ENCODE data around the gene TOX3. TPM values are rescaled to one million over a fixed set of nuclear protein-coding genes. Genes with fewer than 3 reads are reported as not detected.

Gene TOX3
- polyA plus RNA-seq, 1 of the 3 experiments (the other 2 are of a cell fraction): not detected

DNA sequence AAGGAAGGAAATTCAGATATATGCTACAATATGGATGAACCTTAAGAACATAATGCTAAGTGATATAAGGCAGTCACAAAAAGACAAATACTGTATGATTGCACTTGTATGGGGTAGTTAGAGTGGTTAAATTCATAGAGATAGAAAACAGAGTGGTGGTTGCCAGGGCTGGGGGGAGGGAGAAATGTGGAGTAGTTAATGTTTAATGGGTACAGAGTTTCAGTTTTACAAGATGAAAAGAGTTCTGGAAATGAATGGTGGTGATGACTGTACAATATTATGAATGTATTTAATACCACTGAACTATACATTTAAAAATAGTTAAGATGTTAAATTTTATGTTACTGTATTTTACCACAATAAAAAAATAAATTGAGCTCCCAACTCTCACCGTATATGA is 157.9 kb downstream of the TOX3 start:
- WGBS (ENCODE audit: low lambda C conversion rate): 7% methylated on average over 1 of the region's 1 CpG
- H3K4me3 ChIP-seq (ENCODE audit: low read depth in 2 of 2, low read length in 1 of 2): no peak overlapping the region
- CTCF ChIA-PET: no interaction called here

More for the DNA sequence above, 157.9 kb downstream of the TOX3 start:
- Histone ChIP-seq H3K27me3 (ENCODE audit: insufficient read depth) (no peaks in the 10 kb centered on the region), H2AFZ (ENCODE audit: low read depth) (no peak overlapping the region), H3K4me1 (ENCODE audit: control insufficient read depth in 1 of 2, insufficient read depth in 2 of 2, low read depth in 1 of 2, low read length in 1 of 2) (no peaks in the 10 kb centered on the region), H3F3A (replicated peaks; ENCODE audit: insufficient read depth) (no peaks in the 10 kb centered on the region), H3K27ac (ENCODE audit: low read depth in 2 of 2, low read length in 1 of 2) (no peak overlapping the region), H3K9me2 (no peaks in the 10 kb centered on the region), H4K20me1 (ENCODE audit: insufficient read depth) (no peaks in the 10 kb centered on the region), H3K79me2 (ENCODE audit: insufficient read depth) (no peaks in the 10 kb centered on the region), H3K9me3 (no peaks in the 10 kb centered on the region), H3K9ac (no peak overlapping the region), H3K4me2 (no peak overlapping the region), H3K36me3 (replicated peaks in 1 of 2; ENCODE audit: control insufficient read depth in 1 of 2, insufficient read depth in 2 of 2, low read length in 1 of 2) (no peaks in the 10 kb centered on the region)
- POLR2A ChIA-PET: no interaction called here
- DNase-seq: no peak
- TF ChIP-seq TAF1 (IDR thresholded peaks at IDR 0.05; ENCODE audit: borderline replicate concordance, low read depth, low read length) (no peak), RXRA (IDR thresholded peaks at IDR 0.05; ENCODE audit: borderline replicate concordance, low read depth) (no peak), JUND (IDR thresholded peaks at IDR 0.05) (no peak), NRF1 (IDR thresholded peaks at IDR 0.05; ENCODE audit: low read depth, low read length) (no peak), EZH2phosphoT487 (IDR thresholded peaks at IDR 0.05; ENCODE audit: borderline replicate concordance, low read depth) (no peak), TEAD4 (IDR thresholded peaks at IDR 0.05; ENCODE audit: borderline replicate concordance, insufficient read depth) (no peak), RFX5 (IDR thresholded peaks at IDR 0.05; ENCODE audit: low read length) (no peak), FOSL2 (IDR thresholded peaks at IDR 0.05; ENCODE audit: borderline replicate concordance, low read depth) (no peak), NFIC (IDR thresholded peaks at IDR 0.05; ENCODE audit: borderline replicate concordance) (no peak)
- TF ChIP-seq, protein P1, sequence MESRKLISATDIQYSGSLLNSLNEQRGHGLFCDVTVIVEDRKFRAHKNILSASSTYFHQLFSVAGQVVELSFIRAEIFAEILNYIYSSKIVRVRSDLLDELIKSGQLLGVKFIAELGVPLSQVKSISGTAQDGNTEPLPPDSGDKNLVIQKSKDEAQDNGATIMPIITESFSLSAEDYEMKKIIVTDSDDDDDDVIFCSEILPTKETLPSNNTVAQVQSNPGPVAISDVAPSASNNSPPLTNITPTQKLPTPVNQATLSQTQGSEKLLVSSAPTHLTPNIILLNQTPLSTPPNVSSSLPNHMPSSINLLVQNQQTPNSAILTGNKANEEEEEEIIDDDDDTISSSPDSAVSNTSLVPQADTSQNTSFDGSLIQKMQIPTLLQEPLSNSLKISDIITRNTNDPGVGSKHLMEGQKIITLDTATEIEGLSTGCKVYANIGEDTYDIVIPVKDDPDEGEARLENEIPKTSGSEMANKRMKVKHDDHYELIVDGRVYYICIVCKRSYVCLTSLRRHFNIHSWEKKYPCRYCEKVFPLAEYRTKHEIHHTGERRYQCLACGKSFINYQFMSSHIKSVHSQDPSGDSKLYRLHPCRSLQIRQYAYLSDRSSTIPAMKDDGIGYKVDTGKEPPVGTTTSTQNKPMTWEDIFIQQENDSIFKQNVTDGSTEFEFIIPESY (IDR thresholded peaks at IDR 0.05; ENCODE audit: borderline replicate concordance, low read depth): no peak
- TF ChIP-seq, protein P2, sequence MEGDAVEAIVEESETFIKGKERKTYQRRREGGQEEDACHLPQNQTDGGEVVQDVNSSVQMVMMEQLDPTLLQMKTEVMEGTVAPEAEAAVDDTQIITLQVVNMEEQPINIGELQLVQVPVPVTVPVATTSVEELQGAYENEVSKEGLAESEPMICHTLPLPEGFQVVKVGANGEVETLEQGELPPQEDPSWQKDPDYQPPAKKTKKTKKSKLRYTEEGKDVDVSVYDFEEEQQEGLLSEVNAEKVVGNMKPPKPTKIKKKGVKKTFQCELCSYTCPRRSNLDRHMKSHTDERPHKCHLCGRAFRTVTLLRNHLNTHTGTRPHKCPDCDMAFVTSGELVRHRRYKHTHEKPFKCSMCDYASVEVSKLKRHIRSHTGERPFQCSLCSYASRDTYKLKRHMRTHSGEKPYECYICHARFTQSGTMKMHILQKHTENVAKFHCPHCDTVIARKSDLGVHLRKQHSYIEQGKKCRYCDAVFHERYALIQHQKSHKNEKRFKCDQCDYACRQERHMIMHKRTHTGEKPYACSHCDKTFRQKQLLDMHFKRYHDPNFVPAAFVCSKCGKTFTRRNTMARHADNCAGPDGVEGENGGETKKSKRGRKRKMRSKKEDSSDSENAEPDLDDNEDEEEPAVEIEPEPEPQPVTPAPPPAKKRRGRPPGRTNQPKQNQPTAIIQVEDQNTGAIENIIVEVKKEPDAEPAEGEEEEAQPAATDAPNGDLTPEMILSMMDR (IDR thresholded peaks at IDR 0.05): no peak
